ENCODE results near the gene CTNNA2.

CTNNA2 gene

DNA sequence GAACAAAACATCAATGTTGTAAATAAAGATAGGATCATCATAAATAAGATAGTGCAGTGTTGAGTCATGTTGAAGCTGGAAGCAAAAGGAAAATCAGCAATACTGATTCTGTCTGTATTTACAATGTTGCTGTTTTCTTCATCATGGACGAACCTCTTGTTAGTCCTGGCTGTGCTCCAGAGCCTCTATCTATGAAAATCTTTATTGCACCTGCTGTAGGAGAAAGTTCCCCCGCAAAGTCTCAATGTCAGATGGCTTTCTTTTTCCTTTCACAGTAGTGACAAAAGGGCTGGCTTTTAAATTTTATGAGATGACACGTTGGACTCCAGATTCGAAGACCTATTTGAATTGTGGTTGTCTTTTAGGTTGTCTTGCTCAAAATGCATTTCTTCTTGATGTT, 890.2 kb downstream of the CTNNA2 start:
- no peaks in the 10 kb centered on the region for H3K9me3 ChIP-seq (ENCODE audit: control insufficient read depth, low read length)
- H3K27ac ChIP-seq (ENCODE audit: low read depth, low read length, severe bottlenecking): no peak overlapping the region
- H3K4me3 ChIP-seq (ENCODE audit: extremely low read depth, insufficient read depth, low read length, poor library complexity, severe bottlenecking): no peak overlapping the region
- WGBS, 2 experiments (ENCODE audit: insufficient coverage in 2 of 2): 70 to 73% methylated on average over 2 of the region's 4 CpGs
- H3K4me1 ChIP-seq (ENCODE audit: control insufficient read depth, insufficient read depth, low read length, poor library complexity, severe bottlenecking): no peaks in the 10 kb centered on the region
- no peaks in the 10 kb centered on the region for H3K36me3 ChIP-seq (ENCODE audit: control insufficient read depth, insufficient read depth, low read length)

DNA sequence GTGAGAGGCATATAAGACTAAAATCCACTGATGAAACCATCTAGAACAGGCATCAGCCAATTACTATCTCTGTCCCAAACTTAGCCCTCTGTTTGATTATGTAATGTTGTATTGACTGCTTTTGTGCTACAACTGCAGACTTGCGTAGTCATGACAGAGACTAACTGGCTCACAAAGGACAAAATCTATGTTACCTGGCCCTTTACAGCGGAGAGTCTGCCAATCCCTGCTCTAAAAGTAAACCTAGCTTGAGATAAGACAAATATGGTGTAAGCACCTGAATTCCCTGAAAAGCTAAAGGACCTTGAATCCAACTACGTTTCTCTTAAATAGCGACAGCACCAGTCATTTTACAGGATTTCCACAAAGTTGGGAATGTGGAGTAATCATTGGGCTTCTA, 894.5 kb downstream of the CTNNA2 start:
- 83 to 88% methylated on average over 2 of the region's 4 CpGs for WGBS, 2 experiments (ENCODE audit: insufficient coverage in 2 of 2)

DNA sequence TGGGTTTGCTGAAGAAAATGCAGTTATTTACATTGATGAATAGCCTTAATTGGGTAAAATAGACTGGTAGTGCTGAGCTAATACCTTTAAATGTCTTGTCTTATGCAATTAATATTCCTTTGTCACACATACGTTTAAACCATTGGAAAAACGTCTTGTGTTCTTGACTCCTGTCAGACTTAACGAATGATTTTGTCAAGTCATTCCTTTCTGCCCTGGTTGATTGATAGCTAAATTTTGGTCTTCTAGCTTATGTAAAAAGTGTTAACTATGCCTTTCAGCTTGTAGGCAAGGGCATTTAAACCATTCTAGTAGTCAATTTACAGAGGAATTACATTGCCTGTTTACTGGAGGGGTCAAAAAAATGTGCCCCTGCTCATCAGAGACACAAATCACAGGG, 897.5 kb downstream of the CTNNA2 start:
- H3K4me3 ChIP-seq (ENCODE audit: extremely low read depth, insufficient read depth, low read length, poor library complexity, severe bottlenecking): no peak overlapping the region
- peaks cover 7% of the 10 kb centered on the region for H3K9me3 ChIP-seq (ENCODE audit: control insufficient read depth, low read length)
- H3K27ac ChIP-seq (ENCODE audit: low read depth, low read length, severe bottlenecking): no peak overlapping the region
- WGBS, 2 experiments (ENCODE audit: insufficient coverage in 2 of 2): 83 to 100% methylated on average over 2 to 3 of the region's 3 CpGs
- H3K36me3 ChIP-seq (ENCODE audit: control insufficient read depth, insufficient read depth, low read length): no peaks in the 10 kb centered on the region
- no peaks in the 10 kb centered on the region for H3K4me1 ChIP-seq (ENCODE audit: control insufficient read depth, insufficient read depth, low read length, poor library complexity, severe bottlenecking)

More for the DNA sequence above, 894.5 kb downstream of the CTNNA2 start:
- H3K27ac ChIP-seq (ENCODE audit: low read depth, low read length, severe bottlenecking): no peak overlapping the region
- no peaks in the 10 kb centered on the region for H3K9me3 ChIP-seq (ENCODE audit: control insufficient read depth, low read length)
- H3K4me1 ChIP-seq (ENCODE audit: control insufficient read depth, insufficient read depth, low read length, poor library complexity, severe bottlenecking): no peaks in the 10 kb centered on the region
- H3K4me3 ChIP-seq (ENCODE audit: extremely low read depth, insufficient read depth, low read length, poor library complexity, severe bottlenecking): no peak overlapping the region
- no peaks in the 10 kb centered on the region for H3K36me3 ChIP-seq (ENCODE audit: control insufficient read depth, insufficient read depth, low read length)

DNA sequence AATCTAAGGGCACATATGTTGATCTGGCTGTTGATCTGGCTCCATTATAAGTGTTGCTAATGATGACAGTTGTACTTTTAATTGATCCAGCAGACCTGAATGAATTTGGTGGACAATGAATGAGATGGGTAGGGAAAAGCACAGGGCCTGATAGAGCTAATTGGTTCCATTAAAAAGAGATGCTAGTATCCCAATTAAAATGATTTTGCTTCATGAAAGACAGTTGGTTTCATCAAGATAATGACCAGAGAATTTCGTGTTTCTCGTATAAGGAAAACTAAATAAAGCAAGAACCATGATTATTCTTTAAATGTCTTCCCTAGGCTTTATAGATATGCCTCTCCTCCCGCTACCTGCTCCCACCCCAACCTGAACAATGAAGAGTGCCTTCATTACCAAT, 900.3 kb downstream of the CTNNA2 start:
- WGBS, 2 experiments (ENCODE audit: insufficient coverage in 2 of 2): 75% methylated on average over 2 of the region's 3 CpGs; no CpG with 5 or more reads in 1 of the 2 experiments
- no peak overlapping the region for H3K27ac ChIP-seq (ENCODE audit: low read depth, low read length, severe bottlenecking)
- no peak overlapping the region for H3K4me3 ChIP-seq (ENCODE audit: extremely low read depth, insufficient read depth, low read length, poor library complexity, severe bottlenecking)
- H3K36me3 ChIP-seq (ENCODE audit: control insufficient read depth, insufficient read depth, low read length): no peaks in the 10 kb centered on the region
- H3K4me1 ChIP-seq (ENCODE audit: control insufficient read depth, insufficient read depth, low read length, poor library complexity, severe bottlenecking): no peaks in the 10 kb centered on the region
- H3K9me3 ChIP-seq (ENCODE audit: control insufficient read depth, low read length): peaks cover 7% of the 10 kb centered on the region

DNA sequence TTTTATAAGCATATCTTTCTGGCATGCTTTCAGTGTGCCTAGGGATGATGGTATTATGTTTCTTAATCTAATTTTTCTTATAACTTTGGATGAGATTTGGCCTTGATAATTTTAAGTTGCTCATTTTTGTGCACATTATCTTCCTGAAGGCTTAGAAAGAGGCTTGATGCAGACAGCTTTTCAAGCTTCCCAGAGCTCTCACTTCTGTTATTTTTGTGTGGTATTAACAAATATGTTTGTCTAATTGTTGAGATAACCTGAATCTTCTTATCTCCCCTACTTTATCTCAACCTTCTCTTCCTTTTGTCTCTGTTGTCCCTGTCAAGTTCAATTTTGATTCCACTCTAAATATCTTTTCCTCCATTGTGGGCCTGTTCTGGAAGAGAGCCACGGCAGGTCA, 904.9 kb downstream of the CTNNA2 start:
- Histone ChIP-seq H3K9me3 (ENCODE audit: control insufficient read depth, low read length) (peaks cover 7% of the 10 kb centered on the region), H3K4me1 (ENCODE audit: control insufficient read depth, insufficient read depth, low read length, poor library complexity, severe bottlenecking) (no peaks in the 10 kb centered on the region), H3K27ac (ENCODE audit: low read depth, low read length, severe bottlenecking) (no peak overlapping the region), H3K4me3 (ENCODE audit: extremely low read depth, insufficient read depth, low read length, poor library complexity, severe bottlenecking) (no peak overlapping the region), H3K36me3 (ENCODE audit: control insufficient read depth, insufficient read depth, low read length) (no peaks in the 10 kb centered on the region)
- WGBS, 2 experiments (ENCODE audit: insufficient coverage in 2 of 2): 88% methylated on average over 1 of the region's 1 CpG; no CpG with 5 or more reads in 1 of the 2 experiments

DNA sequence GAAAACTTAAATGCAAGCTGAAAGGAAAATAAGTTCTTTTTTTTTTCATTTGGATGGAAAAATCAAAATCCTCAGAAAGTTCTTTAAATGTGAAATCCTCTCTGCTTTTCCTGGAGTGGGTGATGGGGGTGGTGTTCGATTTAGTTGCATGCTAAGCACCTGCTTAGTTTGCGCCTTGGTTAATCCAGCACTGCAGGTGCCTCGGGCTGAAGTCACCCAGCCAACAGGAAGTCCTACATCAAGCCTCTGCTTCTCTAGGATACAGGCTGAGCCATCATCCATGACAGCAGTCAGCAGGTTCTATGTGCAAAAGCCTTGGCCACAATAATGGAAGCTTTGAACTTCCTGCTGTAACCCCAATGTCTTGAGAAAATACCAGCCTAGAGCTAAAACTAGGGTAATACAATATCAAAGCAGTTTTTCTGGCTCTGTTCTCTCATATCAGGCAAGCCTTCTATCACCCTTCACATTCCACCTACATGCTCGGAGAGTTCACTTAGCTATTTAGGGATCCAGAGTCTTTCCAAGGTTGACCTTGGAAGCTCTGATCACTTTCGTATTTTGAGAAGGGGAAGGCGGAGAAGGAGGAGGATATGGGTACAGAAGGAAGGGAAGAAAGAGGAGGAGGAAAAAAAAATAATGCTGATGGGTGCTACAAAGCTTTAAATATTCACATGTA, 907.8 kb downstream of the CTNNA2 start:
- Histone ChIP-seq H3K4me1 (ENCODE audit: control insufficient read depth, insufficient read depth, low read length, poor library complexity, severe bottlenecking) (no peaks in the 10 kb centered on the region), H3K4me3 (ENCODE audit: extremely low read depth, insufficient read depth, low read length, poor library complexity, severe bottlenecking) (no peak overlapping the region), H3K36me3 (ENCODE audit: control insufficient read depth, insufficient read depth, low read length) (no peaks in the 10 kb centered on the region), H3K27ac (ENCODE audit: low read depth, low read length, severe bottlenecking) (no peak overlapping the region), H3K9me3 (ENCODE audit: control insufficient read depth, low read length) (no peaks in the 10 kb centered on the region)
- WGBS, 2 experiments (ENCODE audit: insufficient coverage in 2 of 2): 83 to 85% methylated on average over 1 to 4 of the region's 6 CpGs

DNA sequence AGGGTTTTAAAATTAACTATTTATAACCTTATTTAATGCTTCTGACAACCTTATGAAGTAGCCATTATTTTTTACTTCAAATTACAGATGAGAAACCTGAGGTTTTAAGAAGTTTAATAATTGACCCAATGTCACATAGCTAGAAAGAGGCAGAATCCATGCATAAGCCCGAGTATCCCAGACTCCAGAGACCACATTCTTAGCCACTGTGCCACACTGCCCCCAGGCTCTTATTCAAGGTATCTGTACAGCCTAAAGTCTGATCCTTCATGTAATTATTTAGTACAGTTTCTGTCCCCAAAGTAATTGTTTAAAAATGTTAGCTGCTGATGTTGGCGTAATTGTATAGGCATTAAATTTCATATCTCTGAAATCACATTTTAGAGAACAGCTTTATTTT, 916.4 kb downstream of the CTNNA2 start:
- no peak overlapping the region for H3K4me3 ChIP-seq (ENCODE audit: extremely low read depth, insufficient read depth, low read length, poor library complexity, severe bottlenecking)
- H3K4me1 ChIP-seq (ENCODE audit: control insufficient read depth, insufficient read depth, low read length, poor library complexity, severe bottlenecking): no peaks in the 10 kb centered on the region
- H3K27ac ChIP-seq (ENCODE audit: low read depth, low read length, severe bottlenecking): no peak overlapping the region
- H3K9me3 ChIP-seq (ENCODE audit: control insufficient read depth, low read length): no peaks in the 10 kb centered on the region
- 71% methylated on average over 1 of the region's 2 CpGs; no CpG with 5 or more reads in 1 of the 2 experiments for WGBS, 2 experiments (ENCODE audit: insufficient coverage in 2 of 2)
- no peaks in the 10 kb centered on the region for H3K36me3 ChIP-seq (ENCODE audit: control insufficient read depth, insufficient read depth, low read length)

DNA sequence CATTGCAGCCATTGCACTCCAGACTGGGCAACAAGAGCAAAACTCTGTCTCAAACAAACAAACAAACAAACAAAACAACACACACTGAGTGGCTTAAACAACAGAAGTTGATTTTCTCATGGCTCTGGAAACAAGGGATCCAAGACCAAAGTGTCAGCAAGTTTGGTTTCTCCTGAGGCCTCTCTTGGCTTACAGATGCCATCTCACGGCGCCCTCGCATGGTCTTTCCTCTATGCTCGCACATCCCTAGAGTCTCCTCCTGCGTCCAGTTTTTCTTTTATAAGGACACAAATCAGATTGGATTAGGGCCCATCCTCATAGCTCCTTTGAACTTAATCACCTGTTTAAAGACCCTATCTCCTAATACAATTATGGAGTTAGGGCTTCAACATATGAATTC, 925.1 kb downstream of the CTNNA2 start:
- no peaks in the 10 kb centered on the region for H3K36me3 ChIP-seq (ENCODE audit: control insufficient read depth, insufficient read depth, low read length)
- no peak overlapping the region for H3K4me3 ChIP-seq (ENCODE audit: extremely low read depth, insufficient read depth, low read length, poor library complexity, severe bottlenecking)
- no peak overlapping the region for H3K27ac ChIP-seq (ENCODE audit: low read depth, low read length, severe bottlenecking)
- WGBS, 2 experiments (ENCODE audit: insufficient coverage in 2 of 2): 75% methylated on average over 4 of the region's 5 CpGs
- no peaks in the 10 kb centered on the region for H3K4me1 ChIP-seq (ENCODE audit: control insufficient read depth, insufficient read depth, low read length, poor library complexity, severe bottlenecking)
- no peaks in the 10 kb centered on the region for H3K9me3 ChIP-seq (ENCODE audit: control insufficient read depth, low read length)

DNA sequence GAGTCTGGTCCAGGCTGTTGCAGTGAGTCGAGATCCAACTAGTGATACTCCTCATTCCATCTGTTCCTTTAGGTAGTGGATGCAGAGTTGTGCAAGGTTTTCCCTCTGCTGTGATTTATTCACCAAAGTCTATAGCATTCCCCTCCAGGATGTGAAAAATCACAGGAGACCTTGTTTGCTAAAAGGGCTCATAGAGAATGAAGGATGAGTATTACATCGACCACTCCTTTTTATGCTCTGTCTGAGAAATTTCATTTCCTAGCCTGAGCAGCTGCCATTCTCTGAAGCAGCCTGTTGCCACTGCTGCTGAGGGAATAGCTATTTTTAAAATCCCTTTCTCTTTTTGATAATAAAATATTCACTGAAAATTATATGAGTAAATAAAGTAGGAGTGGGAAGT, 925.8 kb downstream of the CTNNA2 start:
- WGBS, 2 experiments (ENCODE audit: insufficient coverage in 2 of 2): 100% methylated on average over 1 to 2 of the region's 2 CpGs
- H3K36me3 ChIP-seq (ENCODE audit: control insufficient read depth, insufficient read depth, low read length): no peaks in the 10 kb centered on the region

DNA sequence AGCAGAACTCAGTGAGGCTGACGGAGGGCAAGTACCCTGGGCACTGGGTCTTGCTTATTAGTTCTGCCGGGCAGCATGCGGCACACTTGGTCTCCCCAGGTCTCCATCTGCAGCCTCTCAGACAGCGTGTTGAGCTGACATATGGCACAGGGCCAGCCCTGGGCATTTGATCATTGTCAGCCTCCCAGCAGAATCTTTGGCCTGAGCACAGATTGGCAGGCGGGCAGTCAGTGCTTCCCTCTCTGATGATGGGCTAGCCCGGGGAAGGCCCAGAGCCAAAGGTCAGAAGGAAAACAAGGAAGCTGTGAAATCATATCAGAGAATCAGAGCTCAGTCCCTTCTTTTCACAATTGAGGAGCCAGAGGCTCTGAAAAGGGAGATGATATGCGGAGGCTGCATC, 941.8 kb downstream of the CTNNA2 start:
- Histone ChIP-seq H3K4me3 (ENCODE audit: extremely low read depth, insufficient read depth, low read length, poor library complexity, severe bottlenecking) (no peak overlapping the region), H3K4me1 (ENCODE audit: control insufficient read depth, insufficient read depth, low read length, poor library complexity, severe bottlenecking) (no peaks in the 10 kb centered on the region), H3K27ac (ENCODE audit: low read depth, low read length, severe bottlenecking) (no peak overlapping the region), H3K36me3 (ENCODE audit: control insufficient read depth, insufficient read depth, low read length) (no peaks in the 10 kb centered on the region), H3K9me3 (ENCODE audit: control insufficient read depth, low read length) (no peaks in the 10 kb centered on the region)
- WGBS, 2 experiments (ENCODE audit: insufficient coverage in 2 of 2): 95% methylated on average over 5 to 7 of the region's 7 CpGs

More for the DNA sequence above, 925.8 kb downstream of the CTNNA2 start:
- Histone ChIP-seq H3K27ac (ENCODE audit: low read depth, low read length, severe bottlenecking) (no peak overlapping the region), H3K4me3 (ENCODE audit: extremely low read depth, insufficient read depth, low read length, poor library complexity, severe bottlenecking) (no peak overlapping the region), H3K9me3 (ENCODE audit: control insufficient read depth, low read length) (no peaks in the 10 kb centered on the region), H3K4me1 (ENCODE audit: control insufficient read depth, insufficient read depth, low read length, poor library complexity, severe bottlenecking) (no peaks in the 10 kb centered on the region)

DNA sequence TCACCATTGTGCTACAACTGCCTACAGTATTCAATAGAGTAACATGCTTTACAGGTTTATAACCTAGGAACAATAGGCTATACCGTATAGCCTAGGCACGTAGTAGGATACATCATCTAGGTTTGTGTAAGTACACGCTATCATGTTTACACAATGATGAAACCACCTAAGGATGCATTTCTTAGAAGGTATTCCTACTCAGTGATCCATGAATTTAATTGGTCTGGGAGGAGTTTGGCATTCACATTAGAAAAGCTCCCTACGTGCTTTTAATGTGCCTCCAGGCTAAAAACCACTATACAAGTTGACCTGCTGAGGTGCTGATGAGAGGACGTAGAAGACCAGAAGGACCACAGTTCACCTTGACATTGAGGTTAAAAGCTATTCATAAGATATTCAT, 946.2 kb downstream of the CTNNA2 start:
- Histone ChIP-seq H3K27ac (ENCODE audit: low read depth, low read length, severe bottlenecking) (no peak overlapping the region), H3K4me1 (ENCODE audit: control insufficient read depth, insufficient read depth, low read length, poor library complexity, severe bottlenecking) (no peaks in the 10 kb centered on the region), H3K4me3 (ENCODE audit: extremely low read depth, insufficient read depth, low read length, poor library complexity, severe bottlenecking) (no peak overlapping the region), H3K9me3 (ENCODE audit: control insufficient read depth, low read length) (no peaks in the 10 kb centered on the region), H3K36me3 (ENCODE audit: control insufficient read depth, insufficient read depth, low read length) (no peaks in the 10 kb centered on the region)
- 40% methylated on average over 1 of the region's 5 CpGs; no CpG with 5 or more reads in 1 of the 2 experiments for WGBS, 2 experiments (ENCODE audit: insufficient coverage in 2 of 2)

Measured in mesodermal cell (in vitro differentiated cells).